ENCODE results near the gene HLA-E. TPM values are rescaled to one million over a fixed set of nuclear protein-coding genes. Genes with fewer than 3 reads are reported as not detected.
"Not testable (repeated sequence)": the region's sequence is repeated elsewhere in the genome, so short reads cannot be mapped to it uniquely, and the experiment has no call there.

HLA-E gene
- total RNA-seq, 1 donor from 2014 or later, result 145 TPM

DNA sequence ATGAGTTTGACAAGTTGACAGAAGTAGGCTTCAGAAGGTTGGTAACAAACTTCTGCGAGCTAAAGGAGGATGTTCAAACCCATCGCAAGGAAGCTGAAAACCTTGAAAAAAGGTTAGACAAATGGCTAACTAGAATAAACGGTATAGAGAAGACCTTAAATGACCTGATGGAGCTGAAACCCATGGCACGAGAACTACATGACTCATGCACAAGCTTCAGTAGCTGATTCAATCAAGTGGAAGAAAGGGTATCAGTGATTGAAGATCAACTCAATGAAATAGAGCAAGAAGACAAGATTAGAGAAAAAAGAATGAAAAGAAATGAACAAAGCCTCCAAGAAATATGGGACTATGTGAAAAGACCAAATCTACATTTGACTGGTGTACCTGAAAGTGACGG lies 32.6 kb downstream of the HLA-E start:
- ATAC-seq (ENCODE audit: poor library complexity); intact Hi-C loops (cut with DNase I); DNase-seq: not testable (repeated sequence)

DNA sequence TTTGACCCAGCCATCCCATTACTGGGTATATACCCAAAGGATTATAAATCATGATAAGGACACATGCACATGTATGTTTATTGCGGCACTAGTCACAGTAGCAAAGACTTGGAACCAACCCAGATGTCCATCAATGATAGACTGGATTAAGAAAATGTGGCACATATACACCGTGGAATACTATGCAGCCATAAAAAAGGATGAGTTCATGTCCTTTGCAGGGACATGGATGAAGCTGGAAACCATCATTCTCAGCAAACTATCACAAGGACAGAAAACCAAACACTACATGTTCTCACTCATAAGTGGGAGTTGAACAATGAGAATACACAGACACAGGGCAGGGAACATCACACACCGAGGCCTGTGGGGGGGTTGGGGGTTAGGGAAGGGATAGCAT lies 37.1 kb downstream of the HLA-E start:
- intact Hi-C loops (cut with DNase I); ATAC-seq (ENCODE audit: poor library complexity); DNase-seq: not testable (repeated sequence)

DNA sequence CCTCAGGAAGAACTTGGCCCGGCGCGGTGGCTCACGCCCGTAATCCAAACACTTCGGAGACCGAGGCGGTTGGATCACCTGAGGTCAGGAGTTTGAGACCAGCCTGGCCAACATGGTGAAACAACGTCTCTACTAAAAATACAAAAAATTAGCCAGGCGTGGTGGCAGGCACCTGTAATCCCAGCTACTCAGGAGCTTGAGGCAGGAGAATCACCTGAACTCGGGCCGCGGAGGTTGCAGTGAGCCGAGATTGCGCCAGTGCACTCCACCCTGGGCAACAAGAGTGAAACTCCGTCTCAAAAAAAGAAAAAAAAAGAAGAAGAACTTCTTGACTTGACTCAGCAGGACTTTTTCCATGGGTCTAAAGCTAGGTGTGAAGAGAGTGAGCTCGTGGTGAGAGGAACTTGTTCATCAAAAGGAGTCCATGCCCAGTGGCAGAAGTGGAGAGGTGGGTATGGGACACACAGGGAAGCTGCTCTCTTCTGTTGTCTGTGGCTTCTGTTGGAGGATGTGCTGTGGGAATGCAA lies 40.1 kb downstream of the HLA-E start:
- intact Hi-C loops (cut with DNase I); ATAC-seq (ENCODE audit: poor library complexity); DNase-seq: not testable (repeated sequence)

DNA sequence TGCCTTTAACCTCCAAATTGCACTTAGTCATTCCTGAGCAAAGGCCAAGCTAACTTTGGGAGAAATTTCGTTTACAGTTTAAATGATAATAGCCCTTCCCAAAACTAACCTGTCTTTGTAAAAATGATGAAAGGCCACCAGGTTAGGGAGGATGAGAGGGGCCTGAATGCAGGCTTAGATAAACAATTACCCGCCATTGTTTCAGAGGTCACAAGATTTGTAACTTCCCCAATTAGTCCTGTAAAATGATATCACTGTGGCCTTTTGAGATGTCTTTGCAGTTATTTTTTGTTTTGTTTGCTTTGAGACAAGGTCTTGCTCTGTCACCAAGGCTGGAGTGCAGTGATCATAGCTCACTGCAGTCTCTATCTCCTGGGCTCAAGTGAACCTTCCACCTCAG lies 40.7 kb downstream of the HLA-E start:
- DNase-seq (no peak), ATAC-seq (ENCODE audit: poor library complexity) (no peak)
- intact Hi-C loops (cut with DNase I), result loop anchor here (5.0 kb wide), 1 partner anchor 43 kb away; the partner anchor contains the start of gene HLA-E

DNA sequence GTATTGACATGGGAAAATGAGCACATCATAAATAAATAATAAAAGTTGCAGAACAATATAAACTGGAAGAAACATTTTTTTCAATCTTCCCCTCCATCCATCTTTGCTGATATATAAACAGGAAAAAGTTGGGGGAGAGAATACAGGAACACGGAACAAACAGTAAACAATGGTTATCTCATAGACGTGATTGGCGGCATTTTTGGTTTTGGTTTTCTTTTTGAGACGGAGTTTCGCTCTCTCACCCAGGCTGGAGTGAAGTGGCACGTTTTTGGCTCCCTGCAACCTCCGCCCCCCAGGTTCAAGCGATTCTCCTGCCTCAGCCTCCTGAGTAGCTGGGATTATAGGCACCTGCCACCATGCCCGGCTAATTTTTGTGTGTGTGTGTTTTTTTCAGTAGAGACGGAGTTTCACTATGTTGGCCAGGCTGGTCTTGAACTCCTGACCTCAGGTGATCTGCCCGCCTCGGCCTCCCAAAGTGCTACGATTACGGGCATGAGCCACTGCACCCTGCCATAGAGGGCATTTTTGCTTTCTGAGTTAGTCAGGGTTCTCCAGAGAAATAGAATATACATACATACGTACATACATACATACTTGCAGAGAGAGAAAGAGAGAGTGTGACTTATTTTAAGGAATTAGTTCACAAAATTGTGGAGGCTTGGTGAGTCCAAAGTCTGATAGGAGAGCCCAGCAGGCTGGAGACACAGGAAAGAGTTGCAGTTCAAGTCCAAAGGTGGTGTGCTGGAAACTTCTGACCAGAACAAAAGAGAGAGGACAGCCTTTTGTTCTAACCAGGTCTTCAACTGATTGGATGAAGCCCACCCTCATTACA lies 44.4 kb downstream of the HLA-E start:
- intact Hi-C loops (cut with DNase I), result loop anchor here (5.0 kb wide), 1 partner anchor 46 kb away; the partner anchor contains the start of gene HLA-E
- ATAC-seq (ENCODE audit: poor library complexity) (no peak), DNase-seq (no peak)

DNA sequence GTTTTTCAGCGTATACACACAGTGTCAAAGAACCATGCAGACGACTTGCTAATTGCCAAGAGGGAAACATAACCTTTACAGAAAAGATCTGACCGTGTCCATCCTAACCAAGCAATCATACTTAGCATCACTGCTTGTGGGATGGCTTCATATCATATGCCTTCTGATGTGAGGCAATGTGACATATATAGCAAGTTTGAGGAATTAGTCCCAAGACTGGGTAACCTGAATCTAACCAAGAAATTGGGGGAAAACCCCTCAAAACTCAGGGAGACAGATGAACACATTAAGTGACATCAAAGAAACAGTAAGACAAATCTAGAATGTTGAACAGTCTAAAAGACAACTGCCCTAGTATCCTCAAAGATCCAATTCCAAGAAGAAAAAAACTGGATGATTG lies 48.6 kb downstream of the HLA-E start:
- ATAC-seq (ENCODE audit: poor library complexity) (no peak), DNase-seq (no peak)
- intact Hi-C loops (cut with DNase I), result no loop called here

DNA sequence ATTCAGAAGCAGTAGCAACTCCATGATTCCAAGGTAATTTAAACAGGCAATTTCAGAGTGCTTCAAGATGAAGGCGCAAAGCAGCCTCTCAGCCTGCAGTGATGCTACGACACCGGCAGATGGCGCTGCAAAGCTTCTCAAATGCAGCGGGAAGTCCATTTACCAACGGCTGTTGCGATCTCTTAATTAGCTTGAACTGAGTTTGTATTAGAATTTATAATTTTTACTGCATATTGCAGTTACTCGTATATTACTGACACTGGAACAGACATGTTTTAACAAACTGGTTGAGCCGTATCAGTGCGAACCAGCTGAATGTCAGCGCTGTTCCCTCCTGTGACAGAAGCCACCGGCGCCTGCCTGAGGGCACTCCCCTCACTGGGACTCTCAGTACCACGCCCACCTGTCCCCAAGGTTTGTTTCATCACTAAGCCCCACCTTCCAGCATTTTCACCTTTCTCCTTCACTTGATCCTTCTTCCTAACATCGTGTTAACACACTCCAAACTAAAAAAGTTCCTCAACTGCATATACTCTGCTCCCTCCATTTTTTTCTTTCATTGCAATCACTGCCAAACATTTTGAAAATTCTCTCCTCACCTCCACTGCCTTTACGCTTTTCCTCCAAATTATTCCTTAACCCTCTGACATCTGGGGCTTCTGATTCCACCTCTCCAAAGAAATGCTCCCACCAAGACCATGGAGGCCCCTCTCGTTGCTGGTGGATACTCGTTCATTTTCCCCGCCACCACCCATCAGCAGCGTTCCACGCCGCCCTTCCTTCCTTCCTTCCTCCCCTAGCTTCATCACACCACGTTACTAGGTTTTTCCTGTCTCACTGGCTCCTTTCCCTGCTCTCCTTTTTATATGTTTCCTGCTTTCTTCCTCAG lies 52.5 kb downstream of the HLA-E start:
- intact Hi-C loops (cut with DNase I), result loop anchor here (5.0 kb wide), 1 partner anchor 59 kb away; no protein-coding TSS in a partner anchor
- ATAC-seq (ENCODE audit: poor library complexity) (peak; percentile 86), DNase-seq (peak; percentile 84)

DNA sequence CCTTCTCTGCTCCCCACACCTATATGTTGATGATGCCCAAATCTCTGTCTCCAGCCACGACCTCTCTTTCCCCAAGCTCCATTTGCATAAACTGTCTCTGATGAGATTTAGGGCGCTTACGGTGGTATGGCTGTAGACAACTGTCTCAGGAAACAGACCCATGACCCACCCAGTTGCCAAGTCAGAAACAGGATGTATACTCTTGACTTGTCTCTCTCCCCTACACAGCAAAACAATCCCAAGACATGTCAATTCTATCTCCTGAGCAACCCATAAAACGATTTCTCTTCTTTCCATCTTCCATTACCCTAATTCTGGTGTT lies 53.1 kb downstream of the HLA-E start:
- DNase-seq (no peak), ATAC-seq (ENCODE audit: poor library complexity) (no peak)
- intact Hi-C loops (cut with DNase I), result loop anchor here (5.0 kb wide), 1 partner anchor 60 kb away; no protein-coding TSS in a partner anchor

DNA sequence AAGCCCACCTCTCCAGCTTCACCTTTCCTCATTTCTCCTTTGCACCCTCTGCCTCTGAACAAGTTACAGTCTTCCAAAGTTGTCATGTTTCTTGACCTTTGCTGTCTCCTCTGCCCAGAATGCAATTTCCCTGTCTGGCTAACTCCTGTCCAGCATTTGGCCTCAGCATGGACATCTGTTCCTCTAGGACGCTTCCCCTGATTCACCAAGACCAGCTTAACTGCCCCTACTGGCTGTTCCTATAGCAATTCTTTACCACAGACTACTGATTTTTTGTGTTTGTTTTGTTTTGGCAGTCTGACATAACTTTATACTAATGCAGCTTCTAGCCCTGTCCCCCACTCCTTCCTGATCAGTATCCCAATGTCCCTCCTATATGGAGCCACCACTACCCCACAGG lies 53.6 kb downstream of the HLA-E start:
- DNase-seq (no peak), ATAC-seq (ENCODE audit: poor library complexity) (no peak)
- intact Hi-C loops (cut with DNase I), result loop anchor here (5.0 kb wide), 1 partner anchor 61 kb away; no protein-coding TSS in a partner anchor

Other genes starting within 250 kb of the HLA-E start
- gene TRIM39, start 162.6 kb upstream of the HLA-E start, total RNA-seq, result 6.2 TPM
- 25.4 TPM for gene RPP21, start 144.4 kb upstream of the HLA-E start, total RNA-seq
- 17.6 TPM for gene GNL1, start 67.0 kb downstream of the HLA-E start, total RNA-seq
- gene PRR3, start 67.8 kb downstream of the HLA-E start, total RNA-seq, result 1.4 TPM
- 32.5 TPM for gene ABCF1, start 81.9 kb downstream of the HLA-E start, total RNA-seq
- 29.6 TPM for gene PPP1R10, start 127.7 kb downstream of the HLA-E start, total RNA-seq
- gene MRPS18B, start 128.3 kb downstream of the HLA-E start, total RNA-seq, result 124 TPM
- 1.7 TPM for gene ATAT1, start 137.4 kb downstream of the HLA-E start, total RNA-seq
- 58.3 TPM for gene C6orf136, start 157.6 kb downstream of the HLA-E start, total RNA-seq
- 20.5 TPM for gene DHX16, start 183.5 kb downstream of the HLA-E start, total RNA-seq
- gene PPP1R18, start 197.1 kb downstream of the HLA-E start, total RNA-seq, result 13.4 TPM
- 3.2 TPM for gene NRM, start 201.5 kb downstream of the HLA-E start, total RNA-seq
- 16.4 TPM for gene MDC1, start 227.8 kb downstream of the HLA-E start, total RNA-seq
- gene TUBB, start 230.8 kb downstream of the HLA-E start, total RNA-seq, result 179 TPM

Measured in Right ventricle myocardium superior (tissue), 1 donor.